Measurements from ENCODE around the gene ADGRL2.

- TF ChIP-seq ZNF274 (IDR thresholded peaks at IDR 0.05; ENCODE audit: low read depth, low read length) (no peak), YY1 (IDR thresholded peaks at IDR 0.05; ENCODE audit: insufficient read depth, insufficient read length) (no peak), SUZ12 (IDR thresholded peaks at IDR 0.05; ENCODE audit: extremely low read depth, insufficient read depth, insufficient read length) (no peak)
Measured at GRCh38 chr1:82013702-82014101, 213.0 kb downstream of the ADGRL2 start.

Measured in NT2/D1 (cell line).